Skin epidermis (tissue), 12 donors: ENCODE data around the gene PTPRZ1.

Source experiments
- H3K27ac ChIP-seq, 21 experiments: fragments of 200-600 bp; sonication (generic) in 11 of 21; one replicate each; pipeline ENCODE4 v1.5.0; 2020; ENCODE audit warnings: mild to moderate bottlenecking in 3 of 21, inconsistent platforms in 2 of 21, moderate library complexity in 2 of 21
- H3K4me3 ChIP-seq, 7 experiments: fragments of 200-600 bp; sonication (generic) in 2 of 7; one replicate each; pipeline ENCODE4 v1.5.0; 2020; ENCODE audit warnings: inconsistent platforms in 2 of 7, mild to moderate bottlenecking in 2 of 7, moderate library complexity in 1 of 7

Gene PTPRZ1

DNA sequence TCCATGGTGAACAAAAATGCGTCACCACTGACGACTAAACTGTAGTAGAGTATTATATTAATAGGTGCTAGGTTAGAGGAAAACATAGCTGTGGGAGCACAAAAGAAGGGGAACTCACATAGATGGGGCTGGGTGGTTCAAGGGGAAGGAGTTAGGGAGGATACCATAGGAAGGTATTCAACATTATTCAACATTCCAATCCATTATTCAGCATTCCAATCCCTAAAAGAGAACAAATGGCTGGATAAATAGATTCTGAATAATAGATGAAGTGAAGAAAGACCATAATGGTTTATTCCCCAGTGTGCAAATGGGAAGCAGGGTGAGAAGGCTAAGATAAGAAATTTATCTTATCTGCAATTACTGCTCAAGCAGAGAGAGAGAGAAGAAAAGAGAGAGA lies 209.7 kb downstream of the PTPRZ1 start:
- Histone ChIP-seq H3K27ac (no peak overlapping the region), H3K4me3 (no peak overlapping the region)

DNA sequence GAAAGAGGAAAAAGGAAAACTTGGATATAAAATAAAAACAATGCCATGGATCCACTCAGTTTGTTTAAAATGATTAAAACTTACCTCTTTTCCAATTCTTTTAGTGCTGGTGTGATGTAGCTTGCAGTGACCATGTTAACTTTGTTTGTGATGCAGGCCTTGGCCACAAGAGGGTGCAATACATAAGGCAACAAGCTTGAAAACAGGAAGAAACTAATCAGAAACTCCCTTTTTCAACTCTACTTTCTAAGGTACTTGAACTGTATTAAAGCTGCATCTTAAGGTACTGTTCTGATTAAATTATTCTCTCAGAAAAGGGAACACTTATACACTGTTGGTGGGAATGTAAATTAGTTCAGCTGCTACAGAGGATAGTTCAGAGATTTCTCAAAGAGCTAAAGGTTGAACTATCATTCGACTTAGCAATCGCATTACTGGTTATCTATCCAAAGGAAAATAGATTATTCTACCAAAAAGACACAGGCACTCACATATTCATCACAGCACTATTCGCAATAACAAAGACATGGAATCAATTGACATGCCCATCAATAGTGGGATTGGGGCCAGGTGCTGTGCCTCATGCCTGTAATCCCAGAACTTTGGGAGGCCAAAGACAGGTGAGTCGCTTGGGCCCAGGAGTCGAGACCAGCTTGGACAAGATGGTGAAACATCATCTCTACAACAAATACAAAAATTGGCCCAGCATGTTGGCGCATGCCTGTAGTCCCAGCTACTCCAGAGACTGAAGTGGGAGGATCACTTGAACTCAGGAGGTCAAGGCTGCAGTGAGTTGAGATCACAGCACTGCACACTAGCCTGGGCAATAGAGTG lies 220.2 kb downstream of the PTPRZ1 start:
- no peak overlapping the region for H3K27ac ChIP-seq
- H3K4me3 ChIP-seq, result no peak overlapping the region

DNA sequence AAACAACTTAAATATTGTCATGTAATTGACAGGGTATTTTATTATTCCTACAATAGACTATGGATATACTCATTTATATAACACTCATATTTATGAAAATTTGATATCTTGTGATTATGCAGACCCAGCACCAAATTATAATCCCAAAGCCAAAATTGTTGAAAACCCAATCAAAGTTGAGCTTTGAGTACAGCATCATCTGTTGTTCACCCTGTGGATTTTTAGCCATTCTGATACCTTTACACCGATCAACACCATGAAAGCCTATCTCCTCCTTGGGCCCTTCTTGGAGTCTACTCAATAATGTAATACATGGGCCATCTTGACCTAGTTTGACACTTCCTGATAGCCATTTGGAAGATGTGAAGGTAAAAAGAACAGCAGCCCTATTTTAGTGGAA lies 221.6 kb downstream of the PTPRZ1 start:
- no peak overlapping the region for H3K27ac ChIP-seq
- no peak overlapping the region for H3K4me3 ChIP-seq

DNA sequence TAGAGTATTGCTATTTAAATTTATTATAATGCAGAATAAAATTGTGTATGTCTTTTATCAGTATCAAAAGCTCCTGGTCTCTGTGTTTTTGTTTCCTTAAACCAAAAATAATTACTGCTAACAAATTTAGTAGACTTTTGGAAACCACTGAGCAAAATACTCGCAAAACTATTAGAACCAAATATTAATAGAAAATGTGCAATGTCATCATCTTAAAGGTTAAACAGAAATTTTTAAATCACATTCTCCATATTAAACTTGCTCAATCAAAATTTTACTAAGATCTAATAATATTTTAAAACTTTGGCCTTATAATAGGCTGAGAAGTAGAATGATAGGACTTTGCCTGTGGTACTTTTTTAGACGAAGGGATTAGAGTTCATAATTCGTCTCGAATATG lies 222.7 kb downstream of the PTPRZ1 start:
- Histone ChIP-seq H3K27ac (no peak overlapping the region), H3K4me3 (no peak overlapping the region)

DNA sequence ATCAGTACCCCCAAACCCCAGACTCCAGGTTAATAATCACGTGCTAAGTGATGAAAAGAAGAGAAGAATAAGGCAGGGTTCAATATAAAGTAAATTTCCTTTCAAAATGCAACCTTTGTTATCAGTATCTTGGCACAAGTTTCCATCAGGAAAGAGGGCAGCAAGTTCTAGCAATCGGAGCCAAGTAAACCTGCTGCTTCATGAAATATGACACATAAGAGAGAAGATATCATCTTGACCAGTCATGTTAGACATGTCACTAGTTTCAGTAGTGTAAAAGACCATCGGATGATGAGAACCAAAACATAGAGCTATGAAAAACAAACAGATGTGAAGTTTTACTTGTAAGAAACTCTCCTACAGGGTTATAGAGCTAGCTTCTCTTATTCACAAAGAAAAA lies 227.1 kb downstream of the PTPRZ1 start:
- H3K4me3 ChIP-seq, result no peak overlapping the region
- no peak overlapping the region for H3K27ac ChIP-seq

DNA sequence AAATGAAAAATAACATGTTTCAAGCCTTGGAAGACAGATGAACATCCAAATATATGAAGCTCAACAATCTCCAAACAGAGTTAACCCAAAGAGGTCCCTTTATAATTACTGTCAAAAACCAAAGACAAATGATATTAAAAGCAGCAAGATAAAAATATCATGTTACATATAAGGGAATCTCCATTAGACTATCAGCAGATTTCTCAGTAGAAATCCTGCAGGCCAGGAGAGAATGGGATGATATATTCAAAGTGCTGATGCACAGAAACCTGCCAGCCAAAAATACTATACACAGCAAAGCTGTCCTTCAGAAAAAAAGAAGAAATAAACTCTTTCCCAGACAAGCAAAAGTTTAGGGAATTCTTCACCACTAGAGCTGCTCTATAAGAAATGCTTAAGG lies 230.1 kb downstream of the PTPRZ1 start:
- H3K4me3 ChIP-seq, result no peak overlapping the region
- H3K27ac ChIP-seq, result no peak overlapping the region
